H1 (cell line): ENCODE data around the gene DBNDD1. TPM values are rescaled to one million over a fixed set of nuclear protein-coding genes. Genes with fewer than 3 reads are reported as not detected.

Experiments used
- CTCF ChIA-PET: fragments of 300-600 bp; sonication (Branson Sonifier 250); formaldehyde crosslinking; loops from one replicate; lab custom pipeline; 2021; ENCODE audit not compliant: partially characterized antibody; lab: Charles Lee
- POLR2A ChIA-PET: fragments of 300-600 bp; sonication (Branson Sonifier 250); formaldehyde crosslinking; loops from one replicate; lab custom pipeline; 2021; ENCODE audit warnings: inconsistent platforms; ENCODE audit not compliant: partially characterized antibody; lab: Charles Lee
- DNase-seq, 2 experiments: peaks; one replicate each; pipeline versions ENCODE4 v3.0.0 to v3.0.0-alpha.2; 2010 to 2022; ENCODE audit warnings: low spot score in 2 of 2, low read depth in 1 of 2, mixed read lengths in 1 of 2
- FAIRE-seq: peaks from 2 replicates; lab custom pipeline; 2011; peaks lifted over from hg19 to GRCh38; lab: Jason Lieb, UNC
- H2AFZ ChIP-seq: 2 replicates; pipeline ENCODE4 v1.8.1; 2012; ENCODE audit warnings: low read length, inconsistent platforms
- H2AK5ac ChIP-seq: 2 replicates; pipeline ENCODE4 v1.6.1; 2013; ENCODE audit warnings: low read depth, low read length
- H2BK120ac ChIP-seq: replicated peaks from 2 replicates; pipeline ENCODE3; 2013; ENCODE audit warnings: low read depth, low read length, inconsistent platforms
- H2BK12ac ChIP-seq: 2 replicates; pipeline ENCODE4 v1.6.1; 2013; ENCODE audit warnings: low read depth, low read length
- H2BK15ac ChIP-seq: 2 replicates; pipeline ENCODE4 v1.6.1; 2013; ENCODE audit warnings: low read length
- H2BK20ac ChIP-seq: 2 replicates; pipeline ENCODE4 v1.6.1; 2013; ENCODE audit warnings: low read length
- H2BK5ac ChIP-seq: 2 replicates; pipeline ENCODE4 v1.6.1; 2013; ENCODE audit warnings: low read depth, low read length
- H3K14ac ChIP-seq: 2 replicates; pipeline ENCODE4 v1.6.1; 2013; ENCODE audit warnings: inconsistent platforms; ENCODE audit not compliant: insufficient read length
- H3K18ac ChIP-seq: 2 replicates; pipeline ENCODE4 v1.6.1; 2013; ENCODE audit warnings: low read length; ENCODE audit errors: extremely low read depth
- H3K23ac ChIP-seq: 2 replicates; pipeline ENCODE4 v1.6.1; 2013; ENCODE audit warnings: inconsistent platforms; ENCODE audit not compliant: insufficient read length
- H3K23me2 ChIP-seq: 2 replicates; pipeline ENCODE4 v1.6.1; 2013; ENCODE audit warnings: low read depth, low read length
- H3K27ac ChIP-seq: 2 replicates; pipeline ENCODE4 v1.6.1; 2011; ENCODE audit warnings: low read depth, low read length, inconsistent platforms
- H3K27me3 ChIP-seq, 4 experiments: replicated peaks in 1 of 4; 1 replicate in 1 of 4; 2 replicates in 3 of 4; pipeline versions ENCODE4 v1.6.1 to v1.8.1; 2011 to 2013; ENCODE audit warnings: low read length in 3 of 4, mild to moderate bottlenecking in 3 of 4, inconsistent platforms in 2 of 4, mixed read lengths in 2 of 4, moderate library complexity in 1 of 4; ENCODE audit not compliant: control insufficient read depth in 3 of 4, insufficient read depth in 3 of 4; ENCODE audit errors: extremely low read depth in 1 of 4
- H3K36me3 ChIP-seq, 4 experiments: 2 replicates each; pipeline versions ENCODE4 v1.6.1 to v1.8.1; 2011 to 2013; ENCODE audit warnings: mild to moderate bottlenecking in 4 of 4, low read length in 3 of 4, moderate library complexity in 2 of 4, control low read depth in 1 of 4, inconsistent platforms in 1 of 4; ENCODE audit not compliant: insufficient read depth in 4 of 4, control insufficient read depth in 2 of 4
- H3K4ac ChIP-seq: replicated peaks from 2 replicates; pipeline ENCODE3; 2013; ENCODE audit warnings: low read length, low read depth, mixed read lengths, inconsistent platforms; ENCODE audit not compliant: insufficient read length
- H3K4me1 ChIP-seq, 4 experiments: replicated peaks in 1 of 4; 1 replicate in 1 of 4; 2 replicates in 3 of 4; pipeline versions ENCODE4 v1.6.1 to v1.8.1; 2011 to 2013; ENCODE audit warnings: low read length in 3 of 4, inconsistent platforms in 2 of 4, mixed read lengths in 1 of 4; ENCODE audit not compliant: insufficient read depth in 4 of 4, control insufficient read depth in 3 of 4
- H3K4me2 ChIP-seq, 2 experiments: 2 replicates each; pipeline versions ENCODE4 v1.6.1 to v1.8.1; 2011 to 2013; ENCODE audit warnings: low read depth in 2 of 2, low read length in 2 of 2, control low read depth in 1 of 2, inconsistent platforms in 1 of 2, mild to moderate bottlenecking in 1 of 2; ENCODE audit not compliant: insufficient read depth in 1 of 2
- H3K4me3 ChIP-seq, 4 experiments: fragments of 200-600, 300-600 bp in 1 of 4; sonication (generic), shearing (Covaris generic), sonication (Bioruptor Twin) in 1 of 4; 2 replicates each; pipeline versions ENCODE4 v1.5.1 to v1.8.1; 2011 to 2016; ENCODE audit warnings: low read length in 4 of 4, low read depth in 3 of 4, control low read depth in 2 of 4, inconsistent platforms in 2 of 4, mild to moderate bottlenecking in 2 of 4, mixed read lengths in 1 of 4, moderate library complexity in 1 of 4; ENCODE audit not compliant: insufficient read depth in 2 of 4; ENCODE audit errors: extremely low read depth in 1 of 4
- H3K56ac ChIP-seq: replicated peaks from 2 replicates; pipeline ENCODE3; 2013; ENCODE audit warnings: low read depth, mild to moderate bottlenecking, mixed read lengths, low read length, inconsistent platforms; ENCODE audit not compliant: insufficient read length
- H3K79me1 ChIP-seq: 2 replicates; pipeline ENCODE4 v1.6.1; 2013; ENCODE audit warnings: low read depth, low read length, control low read depth
- H3K79me2 ChIP-seq, 2 experiments: 2 replicates each; pipeline versions ENCODE4 v1.6.1 to v1.8.1; 2012 to 2013; ENCODE audit warnings: low read length in 2 of 2, mild to moderate bottlenecking in 2 of 2, inconsistent platforms in 1 of 2; ENCODE audit not compliant: insufficient read depth in 2 of 2, control insufficient read depth in 1 of 2
- H3K9ac ChIP-seq, 4 experiments: replicated peaks in 1 of 4; 1 replicate in 1 of 4; 2 replicates in 3 of 4; pipeline versions ENCODE4 v1.6.1 to v1.8.1; 2011 to 2013; ENCODE audit warnings: low read depth in 3 of 4, low read length in 3 of 4, control low read depth in 2 of 4, mild to moderate bottlenecking in 2 of 4, moderate library complexity in 2 of 4, inconsistent platforms in 1 of 4; ENCODE audit errors: extremely low read depth in 1 of 4
- H3K9me3 ChIP-seq, 2 experiments: 2 replicates each; pipeline versions ENCODE4 v1.6.1 to v1.8.1; 2012 to 2013; ENCODE audit warnings: mild to moderate bottlenecking in 2 of 2, moderate library complexity in 2 of 2, control low read depth in 1 of 2, inconsistent platforms in 1 of 2, low read depth in 1 of 2, low read length in 1 of 2, mixed read lengths in 1 of 2; ENCODE audit not compliant: insufficient read depth in 2 of 2
- H4K20me1 ChIP-seq, 2 experiments: replicated peaks in 1 of 2; 2 replicates each; pipeline versions ENCODE3 to v1.8.1; 2011 to 2013; ENCODE audit warnings: inconsistent platforms in 2 of 2, low read length in 2 of 2, mild to moderate bottlenecking in 1 of 2; ENCODE audit not compliant: insufficient read depth in 2 of 2, control insufficient read depth in 1 of 2
- H4K5ac ChIP-seq: 2 replicates; pipeline ENCODE4 v1.6.1; 2013; ENCODE audit warnings: low read length, low read depth, mixed read lengths, inconsistent platforms; ENCODE audit not compliant: insufficient read length
- H4K8ac ChIP-seq: 2 replicates; pipeline ENCODE4 v1.8.0; 2013; ENCODE audit warnings: mild to moderate bottlenecking, moderate library complexity, low read length, inconsistent platforms; ENCODE audit not compliant: insufficient read depth; ENCODE audit errors: extremely low read depth
- H4K91ac ChIP-seq: replicated peaks from 2 replicates; pipeline ENCODE3; 2013; ENCODE audit warnings: low read length, mixed read lengths, inconsistent platforms; ENCODE audit not compliant: insufficient read length
- CEBPB ChIP-seq: IDR thresholded peaks from 2 replicates; pipeline ENCODE4 v1.6.1; 2012; ENCODE audit warnings: low read depth, low read length
- CHD1 ChIP-seq: IDR thresholded peaks from 2 replicates; pipeline ENCODE4 v1.6.1; 2012; ENCODE audit warnings: low read depth, low read length, improper control_type of control experiment
- CHD2 ChIP-seq: IDR thresholded peaks from 2 replicates; pipeline ENCODE4 v1.6.1; 2012; ENCODE audit warnings: low read length, improper control_type of control experiment
- EGR1 ChIP-seq: IDR thresholded peaks from 2 replicates; pipeline ENCODE4 v1.6.1; 2011; ENCODE audit warnings: low read depth, low read length, borderline replicate concordance
- EZH2 ChIP-seq: fragments of 200-600 bp; sonication (generic); IDR thresholded peaks from 2 replicates; pipeline ENCODE4 v1.7.1; 2012; ENCODE audit warnings: low read depth, mild to moderate bottlenecking, moderate library complexity, low read length, inconsistent platforms; ENCODE audit not compliant: severe bottlenecking
- HDAC6 ChIP-seq: IDR thresholded peaks from one replicate; pipeline ENCODE4 v1.7.1; 2012; ENCODE audit warnings: low read depth, mild to moderate bottlenecking, inconsistent platforms, low read length, moderate library complexity
- POLR2AphosphoS5 ChIP-seq: IDR thresholded peaks from 2 replicates; pipeline ENCODE4 v1.6.1; 2011; ENCODE audit warnings: low read depth, low read length
- RFX5 ChIP-seq: IDR thresholded peaks from 2 replicates; pipeline ENCODE4 v1.6.1; 2011; ENCODE audit warnings: low read depth, low read length, improper control_type of control experiment, borderline replicate concordance
- SP2 ChIP-seq: IDR thresholded peaks from 2 replicates; pipeline ENCODE4 v1.6.1; 2012; ENCODE audit warnings: mild to moderate bottlenecking, low read length, inconsistent platforms
- WGBS, 2 experiments: shearing (Covaris generic) in 1 of 2; methylation state at CpG; one replicate each; pipeline versions ENCODE4 v1.1.6 to v1.1.7; 2013 to 2015; ENCODE audit warnings: low lambda C conversion rate in 2 of 2, mixed read lengths in 2 of 2, inconsistent platforms in 1 of 2, low coverage in 1 of 2, missing lambda C conversion rate in 1 of 2; ENCODE audit not compliant: insufficient replicate concordance in 2 of 2, insufficient coverage in 1 of 2, insufficient read length in 1 of 2; ENCODE audit errors: extremely low coverage in 1 of 2, missing lambda C conversion rate in 1 of 2; 5-methylcytosine and 5-hydroxymethylcytosine counted together
- polyA plus RNA-seq, 7 experiments: library from polyadenylated mRNA; depleted of rRNA in 3 of 7; stranded (reverse) in 5 of 7; unstranded in 2 of 7; fragments of >200 nt in 5 of 7; fragments of 200-250 nt in 2 of 7; gene quantifications; 1 replicate in 5 of 7; 2 replicates in 1 of 7; 4 replicates in 1 of 7; pipeline versions ENCODE4 v1.2.1 to v1.2.3, GENCODE V29; 2011 to 2013; ENCODE audit warnings: missing spikeins in 2 of 7, mixed read lengths in 2 of 7
- total RNA-seq: library from RNA; stranded (reverse); fragmentation: NEBNext Ultra II Directional; extraction: Animal tissue kit (Norgen Biotek cat#: 25700); gene quantifications from 2 replicates; pipeline ENCODE4 v1.2.1, GENCODE V29; 2021
- TF ChIP-seq, protein P1 (sequence below): IDR thresholded peaks from 2 replicates; pipeline ENCODE4 v1.6.1; 2012; ENCODE audit warnings: inconsistent platforms

DBNDD1 gene
- total and polyA plus RNA-seq, 2 of the 8 experiments (the other 6 are each of a cell fraction or from before 2014, with no cell fraction given): 69.9 to 92.6 TPM

GRCh38 chr16:90015586-90016338 is 3.5 kb downstream of the DBNDD1 start:
- no peak overlapping the region for H2BK15ac ChIP-seq
- H3K9ac ChIP-seq: no peak overlapping the region
- CTCF ChIA-PET: no interaction called here
- no peak overlapping the region for H3K23ac ChIP-seq
- 92% methylated on average over 19 of the region's 19 CpGs; no CpG with 5 or more reads in 1 of the 2 experiments for WGBS, 2 experiments
- H3K18ac ChIP-seq: no peak overlapping the region
- H3K27me3 ChIP-seq: no peaks in the 10 kb centered on the region; a peak in 2 of 7 replicates
- H2BK5ac ChIP-seq: no peak overlapping the region
- H2BK12ac ChIP-seq: no peak overlapping the region
- no peak overlapping the region for H2AK5ac ChIP-seq
- no peak overlapping the region for H3K4me3 ChIP-seq
- H4K5ac ChIP-seq: no peak overlapping the region
- TF ChIP-seq CHD1 (no peak), CHD2 (no peak), RFX5 (no peak), EZH2 (no peak), CEBPB (no peak), SP2 (no peak), EGR1 (no peak), HDAC6 (no peak), POLR2AphosphoS5 (no peak)
- TF ChIP-seq, protein P1, sequence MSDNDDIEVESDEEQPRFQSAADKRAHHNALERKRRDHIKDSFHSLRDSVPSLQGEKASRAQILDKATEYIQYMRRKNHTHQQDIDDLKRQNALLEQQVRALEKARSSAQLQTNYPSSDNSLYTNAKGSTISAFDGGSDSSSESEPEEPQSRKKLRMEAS: no peak
- TF ChIP-seq, all 59 proteins: peak for 0
- H3K4me1 ChIP-seq: peaks cover 3 to 8% (median 6%) of the 10 kb centered on the region in 4 experiments; a peak in 6 of 7 replicates
- H4K20me1 ChIP-seq: peaks cover 8 to 31% of the 10 kb centered on the region in 2 experiments
- H2BK120ac ChIP-seq: no peak overlapping the region
- H3K23me2 ChIP-seq: peaks cover 6% of the 10 kb centered on the region; the same call in 1 of the 2 replicates
- H3K79me2 ChIP-seq: peaks cover 0 to 12% of the 10 kb centered on the region in 2 experiments; a peak in 2 of 4 replicates
- no peak overlapping the region for H3K14ac ChIP-seq
- FAIRE-seq (no peak), DNase-seq (no peak)
- POLR2A ChIA-PET: interaction anchor here (2.4 to 12.1 kb wide), 2 partner anchors 10 to 16 kb away, joined by 17 to 81 read pairs; no protein-coding TSS in a partner anchor
- no peak overlapping the region for H2BK20ac ChIP-seq
- peaks cover 8% of the 10 kb centered on the region; the same call in 1 of the 2 replicates for H3K79me1 ChIP-seq
- no peak overlapping the region for H3K56ac ChIP-seq
- H3K27ac ChIP-seq: no peak overlapping the region
- no peak overlapping the region for H4K91ac ChIP-seq
- no peak overlapping the region for H2AFZ ChIP-seq
- peaks cover 0 to 6% (median 3%) of the 10 kb centered on the region in 4 experiments; a peak in 3 of 8 replicates for H3K36me3 ChIP-seq
- H3K4me2 ChIP-seq: no peak overlapping the region
- no peak overlapping the region for H3K4ac ChIP-seq
- no peak overlapping the region for H4K8ac ChIP-seq
- H3K9me3 ChIP-seq: no peaks in the 10 kb centered on the region
